ENCODE results near the gene SDK2.
"Not testable (repeated sequence)": the region's sequence is repeated elsewhere in the genome, so short reads cannot be mapped to it uniquely, and the experiment has no call there.

SDK2 gene

GRCh38 chr17:73335591-73336407, 308.4 kb downstream of the SDK2 start:
- no peak for DNase-seq

DNA sequence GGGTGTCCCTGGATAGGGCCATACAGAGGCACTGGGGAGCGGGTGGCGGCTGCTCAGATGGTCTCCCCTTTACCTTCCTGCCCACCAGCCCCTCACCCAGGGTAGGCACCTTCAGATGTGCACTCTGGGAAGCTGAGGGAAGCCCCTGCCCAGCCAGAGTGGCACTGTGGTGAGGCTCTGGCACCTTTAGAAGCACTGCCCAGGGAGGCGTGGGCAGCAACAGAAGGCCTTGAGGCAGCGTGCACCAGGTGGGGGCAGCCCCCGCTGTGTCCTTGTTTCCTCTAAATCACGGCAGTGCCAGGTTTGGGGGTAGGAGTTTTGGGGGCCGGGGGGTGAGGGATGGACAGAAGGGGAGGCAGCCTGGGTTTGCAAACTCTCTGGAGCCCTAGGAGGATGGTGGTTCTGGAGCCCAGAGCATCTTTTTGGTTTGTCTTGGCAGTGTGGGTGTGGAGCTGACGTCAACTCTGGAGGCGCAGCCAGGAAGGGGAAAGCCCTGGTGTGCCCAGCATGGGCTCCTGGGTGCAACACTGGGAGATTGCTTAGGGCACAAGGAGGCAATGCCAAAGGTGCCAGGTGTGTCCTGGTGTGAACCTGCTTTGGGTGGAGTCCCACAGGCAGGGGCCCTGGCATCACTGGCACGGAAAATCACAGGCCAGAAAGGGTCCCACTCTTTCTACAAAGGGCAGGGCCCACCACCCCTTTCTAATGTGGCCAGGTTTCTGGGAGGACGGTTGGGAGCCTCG, 309.3 kb downstream of the SDK2 start:
- no peak for DNase-seq

DNA sequence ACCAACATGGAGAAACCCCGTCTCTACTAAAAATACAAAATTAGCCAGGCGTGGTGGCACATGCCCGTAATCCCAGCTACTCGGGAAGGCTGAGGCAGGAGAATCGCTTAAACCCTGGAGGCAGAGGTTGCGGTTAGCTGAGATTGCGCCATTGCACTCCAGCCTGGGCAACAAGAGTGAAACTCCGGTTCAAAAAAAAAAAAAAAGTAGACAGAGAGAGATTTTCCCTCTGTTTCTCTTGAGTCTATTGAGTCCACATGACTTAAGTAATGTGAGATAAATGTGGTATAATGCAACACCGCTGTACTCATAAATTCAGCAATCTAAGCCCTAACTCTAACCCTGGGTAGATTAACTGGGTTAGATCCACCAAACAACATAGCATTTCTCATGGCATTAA, 310.8 kb downstream of the SDK2 start:
- not testable (repeated sequence) for DNase-seq

GRCh38 chr17:73331060-73331459, 313.2 kb downstream of the SDK2 start:
- DNase-seq, result no peak

DNA sequence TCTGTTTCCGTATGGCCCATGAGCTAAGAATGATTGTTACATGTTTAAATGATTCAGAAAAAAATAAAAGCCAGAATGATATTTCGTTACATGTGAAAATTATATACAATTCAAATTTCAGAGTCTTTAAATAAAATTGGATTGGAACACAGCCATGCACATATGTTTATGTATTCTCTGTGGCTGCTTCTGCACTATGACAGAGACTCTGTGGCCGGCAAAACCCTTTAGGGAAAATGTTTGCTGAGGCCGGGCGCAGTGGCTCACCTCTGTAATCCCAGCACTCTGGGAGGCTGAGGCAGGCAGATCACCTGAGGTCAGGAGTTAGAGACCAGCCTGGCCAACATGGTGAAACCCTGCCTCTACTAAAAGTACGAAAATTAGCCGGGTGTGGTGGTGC, 316.6 kb downstream of the SDK2 start:
- no peak for DNase-seq

DNA sequence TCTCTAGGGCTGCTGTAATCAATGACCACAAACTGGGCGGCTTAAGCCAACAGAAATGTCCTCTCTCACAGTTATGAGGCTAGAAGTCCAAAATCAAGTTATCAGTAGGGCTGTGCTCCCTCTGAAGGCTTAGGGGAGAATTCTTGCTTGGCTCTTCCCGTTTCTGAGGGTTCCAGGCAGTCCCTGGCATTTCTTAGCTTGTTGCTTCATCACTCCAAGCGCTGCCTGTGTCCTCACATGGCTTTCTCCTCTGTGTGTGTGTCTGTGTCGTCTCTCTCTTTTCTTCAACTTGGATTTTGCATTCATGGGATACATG, 318.8 kb downstream of the SDK2 start:
- no peak for DNase-seq

- no peak for DNase-seq
These were observed 319.3 kb downstream of the SDK2 start for GRCh38 chr17:73324711-73325526.

DNA sequence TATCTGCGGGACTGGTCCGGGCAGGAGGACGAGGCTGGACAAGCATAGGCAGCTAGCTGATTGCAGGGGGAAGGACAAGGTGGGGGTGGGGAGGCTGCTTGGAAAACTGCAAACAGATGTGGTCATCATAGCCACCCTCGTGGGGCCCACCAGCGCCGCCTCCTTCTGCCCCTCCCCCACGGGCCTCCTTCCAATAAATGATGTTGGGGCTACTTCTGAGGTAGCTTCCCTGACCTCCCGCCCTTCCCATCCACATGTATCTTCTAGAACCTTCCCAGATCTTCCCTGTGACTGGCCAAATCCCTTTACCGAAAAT, 320.1 kb downstream of the SDK2 start:
- DNase-seq, result no peak

GRCh38 chr17:73323409-73324159, 320.7 kb downstream of the SDK2 start:
- DNase-seq, result no peak

GRCh38 chr17:73320601-73321264, 323.5 kb downstream of the SDK2 start:
- DNase-seq, result no peak

- DNase-seq, result no peak
These were observed 324.5 kb downstream of the SDK2 start for GRCh38 chr17:73319766-73320165.

- no peak for DNase-seq
These were observed 325.4 kb downstream of the SDK2 start for GRCh38 chr17:73318836-73319235.

GRCh38 chr17:73318427-73318813, 325.8 kb downstream of the SDK2 start:
- no peak for DNase-seq

GRCh38 chr17:73317513-73318426, 326.5 kb downstream of the SDK2 start:
- no peak for DNase-seq

- DNase-seq, result no peak
These were observed 327.2 kb downstream of the SDK2 start for GRCh38 chr17:73316919-73317505.

DNA sequence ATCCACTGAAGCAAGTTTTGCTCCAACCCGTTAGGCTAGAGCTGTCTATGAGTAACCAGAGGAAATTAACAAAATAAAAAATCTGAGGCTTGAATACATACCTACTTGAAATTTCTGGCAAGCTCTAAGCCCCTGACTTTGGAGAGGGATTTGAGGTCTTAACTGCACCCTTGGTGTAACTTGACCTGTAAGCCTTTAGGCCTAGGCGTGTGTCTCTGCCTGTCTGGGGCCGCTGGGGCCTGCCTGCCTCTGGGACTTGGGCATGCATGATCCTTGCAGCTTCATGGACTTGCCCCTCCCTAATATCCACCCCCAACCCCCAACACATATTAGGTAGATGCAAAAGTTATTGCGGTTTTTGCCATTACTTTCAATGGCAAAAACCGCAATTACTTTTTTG, 328.8 kb downstream of the SDK2 start:
- DNase-seq, result no peak

- DNase-seq, result no peak
These were observed 330.6 kb downstream of the SDK2 start for GRCh38 chr17:73313526-73314127.

DNA sequence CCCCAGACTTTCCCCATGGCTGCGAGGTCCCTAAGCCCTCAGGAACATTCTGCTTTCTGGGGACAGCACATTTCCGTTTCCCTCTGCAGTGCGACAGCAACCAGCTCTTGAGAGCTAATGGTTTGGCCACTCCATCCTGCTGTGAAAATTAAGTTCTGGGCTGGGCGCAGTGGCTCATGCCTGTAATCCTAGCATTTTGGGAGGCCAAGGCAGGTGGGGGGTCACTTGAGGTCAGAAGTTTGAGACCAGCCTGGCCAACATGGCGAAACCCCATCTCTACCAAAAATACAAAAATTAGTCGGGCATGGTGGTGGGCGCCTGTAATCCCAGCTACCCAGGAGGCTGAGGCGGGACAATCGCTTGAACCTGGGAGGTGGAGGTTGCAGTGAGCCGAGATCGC, 331.4 kb downstream of the SDK2 start:
- not testable (repeated sequence) for DNase-seq

- peak; percentile 86 for DNase-seq
These were observed 332.2 kb downstream of the SDK2 start, which contains the start of gene CDC42EP4 for GRCh38 chr17:73311781-73312641. Gene CDC42EP4 (minus strand): TSS chr17:73312001. CDS start chr17:73286500, 25,501 bp downstream.

DNA sequence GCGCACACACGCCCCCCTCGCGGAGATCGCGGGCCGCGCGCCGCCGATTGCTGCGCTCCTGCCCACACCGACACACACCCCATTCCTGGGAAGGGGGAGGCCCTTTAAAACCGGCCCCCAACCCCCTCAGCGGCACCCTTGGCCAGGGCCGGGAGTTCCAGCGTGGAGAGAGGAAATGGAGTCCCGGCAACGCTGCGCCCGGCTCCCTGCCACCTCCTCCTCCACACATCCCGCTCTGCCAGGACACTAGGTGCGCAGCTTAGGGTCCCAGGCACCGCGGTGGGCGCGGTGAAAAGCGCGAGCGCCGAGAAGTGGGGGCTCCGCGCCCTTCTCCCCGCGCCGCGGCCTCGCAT, 332.8 kb downstream of the SDK2 start:
- no peak for DNase-seq
